Measurements from ENCODE around the gene CHCHD6. TPM values are rescaled to one million over a fixed set of nuclear protein-coding genes. Genes with fewer than 3 reads are reported as not detected.

CHCHD6 gene
- total RNA-seq, 4 donors from 2014 or later: 30.3 to 46.5 (median 33.6) TPM

DNA sequence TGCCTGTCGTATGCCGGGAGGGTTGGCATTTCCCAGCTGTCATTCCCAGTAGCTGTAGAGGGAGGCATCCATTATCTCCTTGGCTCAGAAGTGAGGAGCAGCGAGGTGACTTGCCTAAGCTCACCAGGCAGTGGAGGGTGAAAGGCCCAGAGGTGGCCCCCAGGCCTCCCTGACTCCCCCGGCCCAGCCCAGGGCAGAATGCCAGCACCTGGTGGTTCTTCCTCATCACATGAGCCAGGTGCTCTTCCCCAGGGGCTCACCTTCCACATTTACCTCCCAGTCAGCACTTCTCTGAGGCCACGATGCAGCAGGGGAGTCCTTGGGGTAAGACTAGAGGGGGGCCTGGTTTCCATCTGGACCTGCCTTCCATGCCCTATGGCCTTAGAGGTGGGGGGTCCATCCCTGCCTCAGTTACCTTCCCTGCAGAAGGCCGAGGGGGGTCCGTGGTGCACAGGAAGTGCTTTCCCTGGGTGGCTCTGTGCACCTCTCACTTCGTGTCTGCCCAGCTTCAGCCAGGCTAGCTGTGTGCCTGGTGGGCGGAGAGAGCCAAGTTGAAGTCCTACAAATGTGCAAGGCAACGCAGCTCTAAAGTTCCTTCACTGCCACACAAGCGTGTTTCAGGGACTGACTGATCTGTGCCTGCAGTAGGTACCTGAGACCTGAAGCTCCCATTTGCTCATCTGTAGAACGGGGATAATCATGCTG is 208.6 kb downstream of the CHCHD6 start:
- H3K27me3 ChIP-seq: no peaks in the 10 kb centered on the region
- DNase-seq (ENCODE audit: low spot score in 2 of 2): no peak
- TF ChIP-seq POLR2A (IDR thresholded peaks at IDR 0.05) (no peak), EP300 (IDR thresholded peaks at IDR 0.05) (no peak)
- TF ChIP-seq, protein P1, sequence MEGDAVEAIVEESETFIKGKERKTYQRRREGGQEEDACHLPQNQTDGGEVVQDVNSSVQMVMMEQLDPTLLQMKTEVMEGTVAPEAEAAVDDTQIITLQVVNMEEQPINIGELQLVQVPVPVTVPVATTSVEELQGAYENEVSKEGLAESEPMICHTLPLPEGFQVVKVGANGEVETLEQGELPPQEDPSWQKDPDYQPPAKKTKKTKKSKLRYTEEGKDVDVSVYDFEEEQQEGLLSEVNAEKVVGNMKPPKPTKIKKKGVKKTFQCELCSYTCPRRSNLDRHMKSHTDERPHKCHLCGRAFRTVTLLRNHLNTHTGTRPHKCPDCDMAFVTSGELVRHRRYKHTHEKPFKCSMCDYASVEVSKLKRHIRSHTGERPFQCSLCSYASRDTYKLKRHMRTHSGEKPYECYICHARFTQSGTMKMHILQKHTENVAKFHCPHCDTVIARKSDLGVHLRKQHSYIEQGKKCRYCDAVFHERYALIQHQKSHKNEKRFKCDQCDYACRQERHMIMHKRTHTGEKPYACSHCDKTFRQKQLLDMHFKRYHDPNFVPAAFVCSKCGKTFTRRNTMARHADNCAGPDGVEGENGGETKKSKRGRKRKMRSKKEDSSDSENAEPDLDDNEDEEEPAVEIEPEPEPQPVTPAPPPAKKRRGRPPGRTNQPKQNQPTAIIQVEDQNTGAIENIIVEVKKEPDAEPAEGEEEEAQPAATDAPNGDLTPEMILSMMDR (IDR thresholded peaks at IDR 0.05): no peak
- H3K4me1 ChIP-seq: peaks cover 0 to 12% (median 5%) of the 10 kb centered on the region in 4 donors
- peaks cover 0 to 34% (median 0%) of the 10 kb centered on the region in 3 donors for H3K36me3 ChIP-seq
- H3K9me3 ChIP-seq: no peaks in the 10 kb centered on the region
- H3K4me3 ChIP-seq: no peak overlapping the region
- H3K27ac ChIP-seq: no peak overlapping the region
- 91 to 93% methylated on average over 11 to 12 of the region's 12 CpGs for WGBS, 2 donors

GRCh38 chr3:126913524-126913923 is 209.5 kb downstream of the CHCHD6 start:
- 86 to 93% methylated on average over 6 of the region's 6 CpGs for WGBS, 2 donors
- TF ChIP-seq, protein P1 (IDR thresholded peaks at IDR 0.05): no peak
- TF ChIP-seq POLR2A (IDR thresholded peaks at IDR 0.05) (no peak), EP300 (IDR thresholded peaks at IDR 0.05) (no peak)

DNA sequence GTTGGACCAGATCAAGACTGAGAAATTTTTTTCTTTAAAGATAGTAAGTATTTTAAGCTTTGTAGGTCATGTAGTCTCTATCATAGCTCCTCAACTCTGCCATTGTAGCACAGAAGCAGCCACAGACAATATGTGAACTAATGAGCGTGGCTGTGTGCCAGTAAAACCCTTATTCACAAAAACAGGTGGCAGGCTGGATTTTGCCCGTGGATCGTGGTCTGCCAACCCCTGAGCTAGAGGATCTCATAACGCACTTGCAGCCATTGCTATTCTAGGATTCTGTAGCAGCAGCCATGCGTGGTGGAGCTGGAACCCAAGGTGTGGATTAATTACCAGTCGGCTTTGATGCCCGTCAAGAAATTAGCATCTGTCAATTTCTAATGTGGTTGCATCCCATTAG is 210.2 kb downstream of the CHCHD6 start:
- Histone ChIP-seq H3K4me3 (no peak overlapping the region), H3K36me3 (peaks cover 0 to 35% (median 0%) of the 10 kb centered on the region in 3 donors), H3K9me3 (no peaks in the 10 kb centered on the region), H3K27ac (no peak overlapping the region), H3K27me3 (no peaks in the 10 kb centered on the region), H3K4me1 (peaks cover 0 to 12% (median 5%) of the 10 kb centered on the region in 4 donors)
- TF ChIP-seq, protein P1 (IDR thresholded peaks at IDR 0.05): no peak
- TF ChIP-seq EP300 (IDR thresholded peaks at IDR 0.05) (no peak), POLR2A (IDR thresholded peaks at IDR 0.05) (no peak)
- DNase-seq (ENCODE audit: low spot score in 2 of 2): no peak
- WGBS, 2 donors: 74 to 84% methylated on average over 7 of the region's 7 CpGs

More at GRCh38 chr3:126913524-126913923, 209.5 kb downstream of the CHCHD6 start:
- Histone ChIP-seq H3K27ac (no peak overlapping the region), H3K27me3 (no peaks in the 10 kb centered on the region), H3K4me1 (peaks cover 0 to 12% (median 5%) of the 10 kb centered on the region in 4 donors), H3K9me3 (no peaks in the 10 kb centered on the region), H3K36me3 (peaks cover 0 to 35% (median 0%) of the 10 kb centered on the region in 3 donors), H3K4me3 (no peak overlapping the region)
- no peak for DNase-seq (ENCODE audit: low spot score in 2 of 2)

DNA sequence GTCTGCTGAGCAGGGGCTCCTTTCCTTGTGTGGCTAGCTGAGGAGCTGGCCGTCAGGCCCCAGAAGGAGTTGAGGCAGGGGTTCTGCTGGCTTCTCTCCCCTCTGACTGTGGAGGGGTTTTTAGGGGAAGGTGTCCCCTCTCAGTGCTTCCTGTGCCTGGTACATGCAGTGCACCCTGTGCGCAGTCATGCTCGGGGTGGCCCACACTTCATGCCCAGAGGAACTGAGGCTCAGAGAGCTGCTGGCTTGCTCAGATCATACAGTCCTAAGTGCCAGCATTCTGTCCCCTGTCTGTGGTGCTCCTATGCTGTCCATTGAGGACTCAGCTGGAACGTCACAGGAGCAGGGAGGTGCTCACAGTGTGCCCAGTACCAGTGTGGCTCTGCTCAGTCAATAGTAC is 211.0 kb downstream of the CHCHD6 start:
- TF ChIP-seq EP300 (IDR thresholded peaks at IDR 0.05) (no peak), POLR2A (IDR thresholded peaks at IDR 0.05) (no peak)
- TF ChIP-seq, protein P1 (IDR thresholded peaks at IDR 0.05): no peak
- WGBS, 2 donors: 95% methylated on average over 2 of the region's 4 CpGs; no CpG with 5 or more reads in 1 of the 2 donors
- H3K4me3 ChIP-seq: no peak overlapping the region

GRCh38 chr3:126916546-126916945 is 212.5 kb downstream of the CHCHD6 start:
- no peak for DNase-seq (ENCODE audit: low spot score in 2 of 2)
- Histone ChIP-seq H3K4me3 (no peak overlapping the region), H3K9me3 (no peaks in the 10 kb centered on the region), H3K27me3 (no peaks in the 10 kb centered on the region), H3K27ac (no peak overlapping the region), H3K4me1 (peaks cover 0 to 10% (median 5%) of the 10 kb centered on the region in 4 donors), H3K36me3 (peaks cover 0 to 31% (median 0%) of the 10 kb centered on the region in 3 donors)
- TF ChIP-seq, protein P1 (IDR thresholded peaks at IDR 0.05): no peak
- TF ChIP-seq POLR2A (IDR thresholded peaks at IDR 0.05) (no peak), EP300 (IDR thresholded peaks at IDR 0.05) (no peak)
- 87 to 98% methylated on average over 4 of the region's 4 CpGs for WGBS, 2 donors

More for the DNA sequence above, 211.0 kb downstream of the CHCHD6 start:
- Histone ChIP-seq H3K27ac (no peak overlapping the region), H3K9me3 (no peaks in the 10 kb centered on the region), H3K4me1 (peaks cover 0 to 12% (median 5%) of the 10 kb centered on the region in 4 donors), H3K27me3 (no peaks in the 10 kb centered on the region), H3K36me3 (peaks cover 0 to 31% (median 0%) of the 10 kb centered on the region in 3 donors)
- DNase-seq (ENCODE audit: low spot score in 2 of 2): no peak
